Measurements from ENCODE around the gene LMTK2.

LMTK2 gene

DNA sequence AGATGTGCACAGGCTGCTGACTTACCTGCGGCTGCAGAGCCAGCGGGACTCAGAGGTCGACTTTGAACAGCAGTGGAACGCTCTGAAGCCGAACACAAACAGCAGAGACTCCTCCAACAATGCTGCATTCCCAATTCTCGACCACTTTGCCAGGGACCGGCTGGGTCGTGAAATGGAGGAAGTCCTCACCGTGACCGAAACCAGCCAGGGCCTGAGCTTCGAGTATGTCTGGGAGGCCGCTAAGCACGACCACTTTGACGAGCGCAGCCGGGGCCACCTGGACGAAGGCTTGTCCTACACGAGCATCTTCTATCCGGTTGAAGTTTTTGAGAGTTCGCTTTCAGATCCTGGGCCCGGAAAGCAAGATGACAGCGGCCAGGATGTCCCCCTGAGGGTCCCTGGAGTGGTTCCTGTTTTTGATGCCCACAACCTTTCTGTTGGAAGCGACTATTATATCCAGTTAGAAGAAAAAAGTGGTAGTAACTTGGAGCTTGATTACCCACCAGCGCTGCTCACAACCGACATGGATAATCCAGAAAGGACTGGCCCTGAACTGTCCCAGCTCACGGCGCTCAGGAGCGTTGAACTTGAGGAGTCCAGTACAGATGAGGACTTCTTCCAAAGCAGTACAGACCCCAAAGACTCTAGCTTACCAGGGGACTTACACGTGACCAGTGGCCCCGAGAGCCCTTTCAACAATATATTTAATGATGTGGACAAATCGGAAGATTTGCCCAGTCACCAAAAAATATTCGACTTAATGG, 85.2 kb downstream of the LMTK2 start:
- Histone ChIP-seq H3K27me3 (ENCODE audit: control insufficient read depth, insufficient read depth, low read length) (no peaks in the 10 kb centered on the region), H3K36me3 (ENCODE audit: control insufficient read depth, insufficient read depth, low read length) (peaks cover 18% of the 10 kb centered on the region)

DNA sequence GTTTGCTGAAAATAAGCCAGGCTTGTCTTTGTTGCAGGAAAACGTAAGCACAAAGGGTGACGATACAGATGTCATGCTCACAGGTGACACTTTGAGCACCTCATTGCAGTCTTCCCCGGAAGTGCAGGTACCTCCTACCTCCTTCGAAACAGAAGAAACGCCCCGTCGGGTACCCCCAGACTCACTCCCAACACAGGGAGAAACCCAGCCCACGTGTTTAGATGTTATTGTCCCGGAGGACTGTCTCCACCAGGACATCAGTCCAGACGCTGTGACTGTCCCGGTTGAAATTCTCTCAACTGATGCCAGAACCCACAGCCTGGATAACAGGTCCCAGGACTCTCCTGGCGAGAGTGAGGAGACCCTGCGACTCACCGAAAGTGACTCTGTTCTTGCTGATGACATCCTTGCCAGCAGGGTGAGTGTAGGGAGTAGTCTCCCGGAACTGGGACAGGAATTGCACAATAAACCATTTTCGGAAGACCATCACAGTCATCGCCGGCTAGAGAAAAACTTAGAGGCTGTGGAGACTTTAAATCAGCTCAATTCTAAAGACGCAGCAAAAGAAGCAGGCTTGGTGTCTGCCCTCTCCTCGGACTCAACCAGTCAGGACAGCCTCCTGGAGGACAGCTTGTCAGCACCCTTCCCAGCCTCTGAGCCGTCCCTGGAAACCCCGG, 86.3 kb downstream of the LMTK2 start:
- Histone ChIP-seq H3K36me3 (ENCODE audit: control insufficient read depth, insufficient read depth, low read length) (peaks cover 18% of the 10 kb centered on the region), H3K4me1 (ENCODE audit: control insufficient read depth, insufficient read depth, low read length) (no peaks in the 10 kb centered on the region), H3K4me3 (ENCODE audit: low read length) (no peak overlapping the region), H3K9ac (ENCODE audit: low read length) (no peak overlapping the region), H3K27ac (ENCODE audit: low read depth, low read length) (no peak overlapping the region), H3K27me3 (ENCODE audit: control insufficient read depth, insufficient read depth, low read length) (no peaks in the 10 kb centered on the region)

More for the DNA sequence above, 85.2 kb downstream of the LMTK2 start:
- Histone ChIP-seq H3K4me3 (ENCODE audit: low read length) (no peak overlapping the region), H3K9ac (ENCODE audit: low read length) (no peak overlapping the region), H3K27ac (ENCODE audit: low read depth, low read length) (no peak overlapping the region), H3K4me1 (ENCODE audit: control insufficient read depth, insufficient read depth, low read length) (no peaks in the 10 kb centered on the region)

DNA sequence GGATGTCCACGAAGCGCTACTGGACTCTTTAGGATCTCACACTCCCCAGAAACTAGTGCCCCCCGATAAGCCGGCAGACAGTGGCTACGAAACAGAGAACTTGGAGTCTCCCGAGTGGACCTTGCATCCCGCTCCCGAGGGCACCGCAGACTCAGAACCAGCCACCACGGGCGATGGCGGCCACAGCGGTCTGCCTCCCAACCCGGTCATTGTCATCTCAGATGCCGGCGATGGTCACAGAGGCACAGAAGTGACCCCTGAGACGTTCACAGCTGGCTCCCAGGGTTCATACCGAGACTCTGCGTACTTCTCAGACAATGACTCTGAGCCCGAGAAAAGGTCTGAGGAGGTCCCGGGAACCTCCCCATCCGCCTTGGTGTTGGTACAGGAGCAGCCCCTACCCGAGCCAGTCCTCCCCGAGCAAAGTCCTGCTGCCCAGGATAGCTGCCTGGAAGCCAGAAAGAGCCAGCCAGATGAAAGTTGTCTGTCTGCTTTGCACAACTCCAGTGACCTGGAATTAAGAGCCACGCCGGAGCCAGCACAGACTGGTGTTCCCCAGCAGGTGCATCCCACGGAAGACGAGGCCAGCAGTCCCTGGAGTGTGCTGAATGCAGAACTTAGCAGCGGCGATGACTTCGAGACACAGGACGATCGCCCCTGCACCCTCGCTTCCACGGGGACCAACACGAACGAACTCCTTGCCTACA, 87.0 kb downstream of the LMTK2 start:
- no peak overlapping the region for H3K27ac ChIP-seq (ENCODE audit: low read depth, low read length)
- H3K36me3 ChIP-seq (ENCODE audit: control insufficient read depth, insufficient read depth, low read length), result peaks cover 18% of the 10 kb centered on the region
- H3K4me1 ChIP-seq (ENCODE audit: control insufficient read depth, insufficient read depth, low read length), result no peaks in the 10 kb centered on the region

DNA sequence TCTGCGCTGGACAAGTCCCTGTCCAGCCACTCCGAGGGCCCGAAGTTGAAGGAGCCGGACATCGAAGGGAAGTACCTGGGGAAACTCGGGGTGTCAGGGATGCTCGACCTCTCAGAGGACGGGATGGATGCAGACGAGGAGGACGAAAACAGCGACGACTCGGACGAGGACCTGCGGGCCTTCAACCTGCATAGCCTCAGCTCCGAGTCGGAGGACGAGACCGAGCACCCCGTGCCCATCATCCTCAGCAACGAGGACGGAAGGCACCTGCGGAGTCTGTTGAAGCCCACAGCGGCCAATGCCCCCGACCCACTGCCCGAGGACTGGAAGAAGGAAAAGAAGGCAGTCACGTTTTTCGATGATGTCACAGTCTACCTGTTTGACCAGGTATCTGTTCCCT, 87.5 kb downstream of the LMTK2 start:
- Histone ChIP-seq H3K4me1 (ENCODE audit: control insufficient read depth, insufficient read depth, low read length) (no peaks in the 10 kb centered on the region), H3K36me3 (ENCODE audit: control insufficient read depth, insufficient read depth, low read length) (peaks cover 18% of the 10 kb centered on the region), H3K27me3 (ENCODE audit: control insufficient read depth, insufficient read depth, low read length) (no peaks in the 10 kb centered on the region), H3K9ac (ENCODE audit: low read length) (no peak overlapping the region), H3K27ac (ENCODE audit: low read depth, low read length) (no peak overlapping the region), H3K4me3 (ENCODE audit: low read length) (no peak overlapping the region)

More for the DNA sequence above, 87.0 kb downstream of the LMTK2 start:
- Histone ChIP-seq H3K27me3 (ENCODE audit: control insufficient read depth, insufficient read depth, low read length) (no peaks in the 10 kb centered on the region), H3K9ac (ENCODE audit: low read length) (no peak overlapping the region), H3K4me3 (ENCODE audit: low read length) (no peak overlapping the region)

DNA sequence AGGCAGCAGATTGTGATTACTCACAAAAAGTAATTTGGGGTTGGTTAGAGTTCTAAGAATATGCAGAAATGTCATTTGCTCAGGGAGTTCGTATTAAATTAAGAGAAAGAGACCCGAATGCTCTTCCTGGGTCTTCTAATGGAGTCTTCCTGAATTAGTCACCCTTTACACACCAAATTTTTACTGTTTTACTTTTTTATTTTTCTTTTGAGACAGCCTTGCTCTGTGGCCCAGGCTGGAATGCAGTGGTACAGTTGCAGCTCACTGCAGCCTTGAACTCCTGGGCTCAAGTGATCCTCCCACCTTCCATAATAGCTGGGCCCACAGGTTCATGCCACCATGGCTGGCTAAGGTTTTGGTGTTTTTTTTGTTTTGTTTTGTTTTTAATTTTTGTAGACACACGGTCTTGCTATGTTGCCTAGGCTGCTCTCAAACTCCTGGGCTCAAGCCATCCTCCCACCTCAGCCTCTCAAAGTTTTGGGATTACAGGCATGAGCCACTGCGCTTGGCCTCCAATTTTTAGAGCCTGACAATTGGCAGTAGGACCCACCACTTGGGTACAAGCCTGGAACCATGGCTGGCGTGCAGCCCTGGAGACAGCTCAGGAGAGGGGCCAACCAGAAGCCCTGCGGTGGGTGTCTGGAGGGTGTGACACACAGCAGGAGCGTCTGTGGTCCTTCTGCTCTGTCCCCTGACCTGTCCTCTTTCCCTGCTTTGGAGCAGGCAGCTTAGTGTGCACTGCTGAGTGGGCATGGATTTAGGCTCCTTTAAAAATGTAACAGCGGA, 88.2 kb downstream of the LMTK2 start:
- Histone ChIP-seq H3K36me3 (ENCODE audit: control insufficient read depth, insufficient read depth, low read length) (peaks cover 13% of the 10 kb centered on the region), H3K4me3 (ENCODE audit: low read length) (no peak overlapping the region), H3K27me3 (ENCODE audit: control insufficient read depth, insufficient read depth, low read length) (no peaks in the 10 kb centered on the region), H3K27ac (ENCODE audit: low read depth, low read length) (no peak overlapping the region), H3K4me1 (ENCODE audit: control insufficient read depth, insufficient read depth, low read length) (no peaks in the 10 kb centered on the region), H3K9ac (ENCODE audit: low read length) (no peak overlapping the region)

DNA sequence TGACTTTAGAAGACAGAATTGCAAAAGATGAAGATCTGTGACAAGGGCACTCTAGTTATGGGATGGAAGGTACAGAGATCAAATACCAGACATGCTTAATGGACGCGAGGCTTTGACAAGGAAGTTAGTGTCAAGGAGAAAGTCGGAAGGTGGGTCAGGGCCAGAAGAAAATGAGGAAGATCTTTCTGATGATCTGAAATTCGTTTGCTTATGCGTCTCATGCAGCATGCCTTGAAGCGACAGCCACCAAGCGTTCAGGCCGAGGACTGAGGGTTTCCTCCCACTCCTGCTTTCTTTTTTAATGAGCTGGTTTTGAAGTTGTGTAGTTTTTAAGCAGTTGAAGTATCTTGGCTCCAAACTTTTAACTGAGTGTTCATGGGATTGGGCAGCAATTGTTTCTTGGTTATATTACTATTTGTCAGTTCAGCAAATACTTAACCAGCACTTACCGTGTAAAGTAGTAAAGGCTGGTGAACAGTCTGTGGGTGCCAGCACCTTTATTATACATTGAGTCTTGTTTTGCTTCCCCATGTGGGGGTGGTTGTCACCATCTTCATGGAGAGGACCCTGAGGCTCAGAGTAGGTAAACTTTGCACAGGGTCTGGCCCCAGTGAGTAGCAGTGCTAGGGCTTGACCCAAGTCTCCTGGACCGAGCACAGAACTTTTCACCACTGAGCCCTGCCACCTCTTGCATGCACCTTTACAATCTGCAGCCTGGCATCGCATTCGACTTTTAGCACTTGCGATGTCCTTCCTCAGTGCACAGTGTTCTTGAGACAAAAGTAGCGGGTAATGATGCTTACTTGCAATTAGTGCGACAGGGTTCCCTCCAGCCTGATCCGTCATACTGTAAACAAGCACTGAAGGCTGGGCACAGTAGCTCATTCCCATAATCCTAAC, 90.3 kb downstream of the LMTK2 start:
- Histone ChIP-seq H3K9ac (ENCODE audit: low read length) (no peak overlapping the region), H3K4me3 (ENCODE audit: low read length) (no peak overlapping the region), H3K27ac (ENCODE audit: low read depth, low read length) (no peak overlapping the region), H3K4me1 (ENCODE audit: control insufficient read depth, insufficient read depth, low read length) (no peaks in the 10 kb centered on the region), H3K36me3 (ENCODE audit: control insufficient read depth, insufficient read depth, low read length) (peaks cover 10% of the 10 kb centered on the region), H3K27me3 (ENCODE audit: control insufficient read depth, insufficient read depth, low read length) (no peaks in the 10 kb centered on the region)

DNA sequence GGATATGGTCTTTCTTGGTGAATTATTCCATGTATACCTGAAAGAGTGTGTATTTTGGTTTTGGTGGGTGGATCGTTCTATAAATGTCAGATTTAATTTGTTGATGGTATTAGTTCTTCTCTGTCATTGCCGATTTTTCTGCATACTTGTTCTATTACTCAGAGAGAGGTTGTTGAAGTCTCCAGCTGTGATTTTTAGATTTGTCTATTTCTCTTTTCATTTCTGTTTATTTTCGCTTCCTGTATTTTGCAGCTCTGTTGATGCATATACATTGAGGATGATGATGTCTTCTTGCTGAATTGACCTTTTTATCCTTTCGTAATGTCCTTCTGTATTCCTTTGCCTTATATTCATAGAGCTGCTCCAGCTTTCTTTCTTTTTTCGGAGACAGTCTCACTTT, 92.5 kb downstream of the LMTK2 start:
- no peak overlapping the region for H3K27ac ChIP-seq (ENCODE audit: low read depth, low read length)
- H3K27me3 ChIP-seq (ENCODE audit: control insufficient read depth, insufficient read depth, low read length), result no peaks in the 10 kb centered on the region
- H3K36me3 ChIP-seq (ENCODE audit: control insufficient read depth, insufficient read depth, low read length), result peaks cover 6% of the 10 kb centered on the region
- no peak overlapping the region for H3K9ac ChIP-seq (ENCODE audit: low read length)
- no peak overlapping the region for H3K4me3 ChIP-seq (ENCODE audit: low read length)
- no peaks in the 10 kb centered on the region for H3K4me1 ChIP-seq (ENCODE audit: control insufficient read depth, insufficient read depth, low read length)

DNA sequence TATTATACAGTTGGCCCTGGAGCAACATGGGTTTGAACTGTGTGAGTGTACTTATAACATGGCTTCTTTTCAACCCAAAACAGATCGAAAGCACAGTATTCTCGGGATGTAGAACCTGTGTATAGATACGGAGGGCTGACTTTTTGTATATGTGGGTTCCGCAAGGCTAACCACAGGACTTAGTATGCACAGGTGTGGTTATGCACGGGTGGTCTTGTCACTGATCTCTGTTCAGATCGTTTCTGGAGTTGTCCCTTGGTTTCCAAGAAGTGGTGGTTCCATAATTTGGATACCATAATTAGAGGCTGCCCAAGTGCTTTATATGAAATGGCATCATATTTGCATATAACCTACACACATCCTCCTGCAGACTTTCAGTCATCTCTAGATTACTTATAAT, 93.7 kb downstream of the LMTK2 start:
- peaks cover 5% of the 10 kb centered on the region for H3K36me3 ChIP-seq (ENCODE audit: control insufficient read depth, insufficient read depth, low read length)

DNA sequence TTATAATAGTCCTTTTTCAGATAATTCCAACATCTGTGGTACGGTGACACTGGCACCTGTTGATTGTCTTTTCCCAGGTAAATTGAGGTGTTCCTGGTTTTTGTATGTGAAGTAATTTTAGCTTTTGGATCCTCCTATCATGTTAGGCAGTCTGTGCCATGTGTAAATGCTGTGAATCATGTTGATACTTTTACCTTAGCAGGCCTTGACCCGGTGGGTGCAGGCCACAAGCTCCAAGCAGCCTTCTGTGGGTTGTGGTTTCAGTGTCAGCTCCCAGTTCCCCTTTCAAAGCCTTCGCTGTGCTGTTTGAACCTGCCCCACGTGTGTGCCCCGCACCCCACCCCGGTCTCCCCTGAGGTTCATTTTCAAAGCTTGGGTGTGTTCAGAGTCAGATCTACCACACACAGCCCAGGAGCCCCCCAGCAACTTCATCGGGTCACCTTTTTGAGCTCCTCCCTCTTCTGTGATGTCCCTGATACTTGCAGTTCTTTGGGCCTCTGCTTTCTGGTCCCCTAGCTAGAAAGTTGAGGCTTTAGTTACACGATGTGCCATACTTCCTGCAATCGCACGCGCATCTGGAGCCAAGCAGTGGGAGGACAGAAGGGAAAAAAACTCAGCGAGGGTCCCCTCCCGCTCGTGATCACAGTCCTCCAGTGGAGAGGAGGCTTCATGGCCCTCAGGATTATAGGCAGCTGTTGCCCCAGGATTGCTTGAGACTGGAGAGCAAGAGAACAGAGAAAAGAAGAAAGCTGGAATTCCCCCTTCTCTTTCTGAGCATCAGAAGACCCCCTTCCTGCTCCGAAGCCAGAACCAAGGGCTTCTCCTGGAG, 95.9 kb downstream of the LMTK2 start:
- Histone ChIP-seq H3K27ac (ENCODE audit: low read depth, low read length) (no peak overlapping the region), H3K27me3 (ENCODE audit: control insufficient read depth, insufficient read depth, low read length) (no peaks in the 10 kb centered on the region), H3K36me3 (ENCODE audit: control insufficient read depth, insufficient read depth, low read length) (peaks cover 14% of the 10 kb centered on the region), H3K9ac (ENCODE audit: low read length) (no peak overlapping the region), H3K4me1 (ENCODE audit: control insufficient read depth, insufficient read depth, low read length) (no peaks in the 10 kb centered on the region), H3K4me3 (ENCODE audit: low read length) (no peak overlapping the region)

More for the DNA sequence above, 93.7 kb downstream of the LMTK2 start:
- Histone ChIP-seq H3K4me3 (ENCODE audit: low read length) (no peak overlapping the region), H3K27me3 (ENCODE audit: control insufficient read depth, insufficient read depth, low read length) (no peaks in the 10 kb centered on the region), H3K9ac (ENCODE audit: low read length) (no peak overlapping the region), H3K4me1 (ENCODE audit: control insufficient read depth, insufficient read depth, low read length) (no peaks in the 10 kb centered on the region), H3K27ac (ENCODE audit: low read depth, low read length) (no peak overlapping the region)

DNA sequence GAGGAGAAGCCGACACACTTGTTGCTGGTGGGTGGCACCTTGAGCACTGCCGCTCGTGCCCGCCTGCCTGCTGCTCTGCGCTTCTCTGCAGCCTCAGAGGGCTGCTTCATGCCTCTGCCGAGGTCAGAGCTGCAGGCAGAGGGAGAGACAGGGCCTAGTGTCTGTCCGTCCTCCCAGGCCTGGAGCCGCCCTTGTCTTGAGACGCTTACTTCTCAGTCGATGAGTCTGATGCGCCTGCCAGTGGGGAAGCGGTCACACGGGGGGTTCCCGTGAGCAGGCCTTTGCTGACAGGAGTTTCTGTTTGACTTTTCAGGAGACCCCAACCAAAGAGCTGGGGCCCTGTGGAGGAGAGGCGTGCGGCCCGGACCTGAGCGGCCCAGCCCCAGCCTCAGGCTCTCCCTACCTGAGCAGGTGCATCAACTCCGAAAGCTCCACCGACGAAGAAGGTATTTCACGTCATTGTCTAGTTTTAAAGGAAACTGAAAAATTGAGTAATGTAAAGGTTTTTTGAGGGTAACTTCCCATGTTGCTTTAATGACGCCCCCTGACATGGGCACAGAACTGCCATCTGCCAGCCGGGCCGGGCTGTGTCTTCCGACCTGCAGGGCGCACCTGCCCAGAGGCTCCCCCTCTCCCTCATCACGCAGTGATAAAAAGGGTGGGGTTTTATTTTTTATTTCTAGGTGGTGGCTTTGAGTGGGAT, 96.8 kb downstream of the LMTK2 start:
- no peak overlapping the region for H3K27ac ChIP-seq (ENCODE audit: low read depth, low read length)
- H3K36me3 ChIP-seq (ENCODE audit: control insufficient read depth, insufficient read depth, low read length), result peaks cover 14% of the 10 kb centered on the region
- no peak overlapping the region for H3K9ac ChIP-seq (ENCODE audit: low read length)
- no peaks in the 10 kb centered on the region for H3K4me1 ChIP-seq (ENCODE audit: control insufficient read depth, insufficient read depth, low read length)
- H3K4me3 ChIP-seq (ENCODE audit: low read length), result no peak overlapping the region
- H3K27me3 ChIP-seq (ENCODE audit: control insufficient read depth, insufficient read depth, low read length), result no peaks in the 10 kb centered on the region
